ENCODE results near the gene SEPTIN7. TPM values are rescaled to one million over a fixed set of nuclear protein-coding genes. Genes with fewer than 3 reads are reported as not detected.

SEPTIN7 gene
- total and polyA plus RNA-seq, 9 of the 15 experiments (the other 6 are each of a cell fraction or from before 2014, with no cell fraction given) = 95.0 to 268 (median 163) TPM

DNA sequence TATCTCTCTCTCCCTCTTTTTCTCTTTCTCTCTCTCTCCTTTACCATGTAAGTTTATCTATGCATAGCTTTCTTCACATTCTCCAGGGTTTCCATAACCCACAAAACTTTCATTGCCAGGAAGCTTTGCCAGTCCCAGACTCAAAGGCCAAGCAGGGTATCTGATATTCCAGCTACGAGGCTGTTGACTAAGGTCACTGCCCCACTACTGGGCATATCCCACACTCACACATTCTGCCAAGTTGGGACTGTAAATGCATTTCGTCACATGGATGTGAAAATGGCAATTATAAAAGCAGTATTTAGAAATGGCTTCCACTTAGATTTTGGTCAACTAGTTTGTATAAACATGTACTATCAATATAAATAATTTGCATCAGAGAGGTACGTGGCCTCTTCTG, 43.3 kb upstream of the SEPTIN7 start:
- BruUV-seq (replicated peaks) = no TSS peak
- in situ Hi-C loops (cut with MboI) = no loop called here
- peaks cover 0 to 11% of the 10 kb centered on the region in 2 experiments; a peak in 3 of 5 replicates for H3K4me1 ChIP-seq (replicated peaks in 1 of 2; ENCODE audit: control insufficient read depth in 2 of 2, insufficient read depth in 2 of 2, low read length in 2 of 2)
- H3K9me1 ChIP-seq (ENCODE audit: control insufficient read depth, insufficient read depth, low read length) = no peaks in the 10 kb centered on the region
- no peaks in the 10 kb centered on the region for H3K9me3 ChIP-seq (replicated peaks; ENCODE audit: control insufficient read depth, insufficient read depth, low read depth, low read length)
- ATAC-seq (no peak), FAIRE-seq (no peak), DNase-seq (ENCODE audit: extremely low read depth in 1 of 4, low spot score in 3 of 4) (no peak)
- no peaks in the 10 kb centered on the region for H4K20me1 ChIP-seq (replicated peaks; ENCODE audit: control insufficient read depth, insufficient read depth, low read length)
- 8% methylated on average over 3 of the region's 3 CpGs for WGBS (ENCODE audit: insufficient coverage, low coverage, missing lambda C conversion rate)
- intact Hi-C loops (cut with micrococcal nuclease) = no loop called here
- no peaks in the 10 kb centered on the region for H3K36me3 ChIP-seq (ENCODE audit: control insufficient read depth, insufficient read depth, low read length)
- H3K27ac ChIP-seq (ENCODE audit: extremely low read depth, low read depth, low read length) = no peak overlapping the region
- POLR2A ChIA-PET = no interaction called here
- CTCF ChIA-PET (ENCODE audit: low intra/inter-chr PET ratio) = no interaction called here
- H2AFZ ChIP-seq (ENCODE audit: low read depth, low read length) = no peak overlapping the region
- no peak overlapping the region for H3K4me3 ChIP-seq
- TF ChIP-seq SOX6 (IDR thresholded peaks at IDR 0.05) (no peak), CXXC5 (CRISPR knock-in tag; IDR thresholded peaks at IDR 0.05) (no peak), NCOA6 (IDR thresholded peaks at IDR 0.05) (no peak), ZKSCAN3 (CRISPR knock-in tag; IDR thresholded peaks at IDR 0.05) (no peak), PCBP1 (IDR thresholded peaks at IDR 0.05; ENCODE audit: low read depth, low read length, poor library complexity, severe bottlenecking) (no peak), TEAD2 (tag; IDR thresholded peaks at IDR 0.05) (no peak), CHD1 (IDR thresholded peaks at IDR 0.05; ENCODE audit: low read length) (no peak), BRCA1 (IDR thresholded peaks at IDR 0.05) (no peak), BRCA1 (CRISPR knock-in tag; IDR thresholded peaks at IDR 0.05) (no peak), FOXK1 (CRISPR knock-in tag; IDR thresholded peaks at IDR 0.05; ENCODE audit: borderline replicate concordance) (no peak), SMARCC2 (IDR thresholded peaks at IDR 0.05; ENCODE audit: low read depth) (no peak), ZNF77 (CRISPR knock-in tag; IDR thresholded peaks at IDR 0.05) (no peak), HNRNPUL1 (IDR thresholded peaks at IDR 0.05; ENCODE audit: low read length) (no peak)
- TF ChIP-seq, protein P1, sequence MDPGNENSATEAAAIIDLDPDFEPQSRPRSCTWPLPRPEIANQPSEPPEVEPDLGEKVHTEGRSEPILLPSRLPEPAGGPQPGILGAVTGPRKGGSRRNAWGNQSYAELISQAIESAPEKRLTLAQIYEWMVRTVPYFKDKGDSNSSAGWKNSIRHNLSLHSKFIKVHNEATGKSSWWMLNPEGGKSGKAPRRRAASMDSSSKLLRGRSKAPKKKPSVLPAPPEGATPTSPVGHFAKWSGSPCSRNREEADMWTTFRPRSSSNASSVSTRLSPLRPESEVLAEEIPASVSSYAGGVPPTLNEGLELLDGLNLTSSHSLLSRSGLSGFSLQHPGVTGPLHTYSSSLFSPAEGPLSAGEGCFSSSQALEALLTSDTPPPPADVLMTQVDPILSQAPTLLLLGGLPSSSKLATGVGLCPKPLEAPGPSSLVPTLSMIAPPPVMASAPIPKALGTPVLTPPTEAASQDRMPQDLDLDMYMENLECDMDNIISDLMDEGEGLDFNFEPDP (CRISPR knock-in tag; IDR thresholded peaks at IDR 0.05) = no peak
- TF ChIP-seq, protein P2, sequence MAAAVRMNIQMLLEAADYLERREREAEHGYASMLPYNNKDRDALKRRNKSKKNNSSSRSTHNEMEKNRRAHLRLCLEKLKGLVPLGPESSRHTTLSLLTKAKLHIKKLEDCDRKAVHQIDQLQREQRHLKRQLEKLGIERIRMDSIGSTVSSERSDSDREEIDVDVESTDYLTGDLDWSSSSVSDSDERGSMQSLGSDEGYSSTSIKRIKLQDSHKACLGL (CRISPR knock-in tag; IDR thresholded peaks at IDR 0.05; ENCODE audit: borderline replicate concordance, poor library complexity, severe bottlenecking) = no peak
- 0 out of 5 replicates have a peak, but pooled peaks cover 0 to 3% of the 10 kb centered on the region in 2 experiments for H3K27me3 ChIP-seq (ENCODE audit: control insufficient read depth in 2 of 2, insufficient read depth in 2 of 2, low read length in 2 of 2)
- H3K9ac ChIP-seq (ENCODE audit: insufficient read depth in 1 of 2, low read depth in 2 of 2, low read length in 2 of 2) = no peak overlapping the region
- H3K4me2 ChIP-seq (ENCODE audit: insufficient read depth, low read length) = no peak overlapping the region
- no peaks in the 10 kb centered on the region for H3K79me2 ChIP-seq (ENCODE audit: control insufficient read depth, insufficient read depth, low read length)

Data from K562 (cell line).